Fibroblast of skin of right biceps (primary cell): ENCODE measurements around the gene ANKRD37.
"Not testable (repeated sequence)": the region's sequence is repeated elsewhere in the genome, so short reads cannot be mapped to it uniquely, and the experiment has no call there.

ENCODE experiments used
- DNase-seq: peaks from one replicate; pipeline ENCODE4 v3.0.0-alpha.2; 2013

The ANKRD37 gene

GRCh38 chr4:185396724-185397385 lies at the start of gene ANKRD37:
Gene ANKRD37 (plus strand): TSS chr4:185396841. CDS start chr4:185396924, 83 bp downstream.
- no peak for DNase-seq

- DNase-seq: peak; percentile 78
Measured at GRCh38 chr4:185346975-185347601, 49.6 kb upstream of the ANKRD37 start.

- no peak for DNase-seq
Measured at GRCh38 chr4:185351691-185352090, 45.0 kb upstream of the ANKRD37 start.

- no peak for DNase-seq
Measured at GRCh38 chr4:185352202-185352601, 44.4 kb upstream of the ANKRD37 start.

GRCh38 chr4:185352741-185353140 lies 43.9 kb upstream of the ANKRD37 start:
- DNase-seq: no peak

- DNase-seq: peak; percentile 34
Measured at GRCh38 chr4:185357211-185357610, 39.4 kb upstream of the ANKRD37 start.

- DNase-seq: no peak
Measured at GRCh38 chr4:185357733-185358440, 38.8 kb upstream of the ANKRD37 start.

- DNase-seq: peak; percentile 70
Measured at GRCh38 chr4:185358514-185358913, 38.1 kb upstream of the ANKRD37 start.

GRCh38 chr4:185358959-185359358 lies 37.7 kb upstream of the ANKRD37 start:
- DNase-seq: peak; percentile 46

- DNase-seq: peak; percentile 61
Measured at GRCh38 chr4:185359767-185360446, 36.7 kb upstream of the ANKRD37 start.

- DNase-seq: no peak
Measured at GRCh38 chr4:185361872-185362271, 34.8 kb upstream of the ANKRD37 start.

GRCh38 chr4:185362570-185362969 lies 34.1 kb upstream of the ANKRD37 start:
- not testable (repeated sequence) for DNase-seq

GRCh38 chr4:185363251-185363650 lies 33.4 kb upstream of the ANKRD37 start:
- DNase-seq: no peak

- DNase-seq: no peak
Measured at GRCh38 chr4:185364886-185365285, 31.8 kb upstream of the ANKRD37 start.

GRCh38 chr4:185369731-185370130 lies 26.9 kb upstream of the ANKRD37 start:
- peak; percentile 35 for DNase-seq

GRCh38 chr4:185370268-185370949 lies 26.2 kb upstream of the ANKRD37 start:
- DNase-seq: no peak

- no peak for DNase-seq
Measured at GRCh38 chr4:185371702-185372101, 24.9 kb upstream of the ANKRD37 start.

GRCh38 chr4:185374027-185374426 lies 22.6 kb upstream of the ANKRD37 start:
- no peak for DNase-seq

- DNase-seq: no peak
Measured at GRCh38 chr4:185374573-185374972, 22.1 kb upstream of the ANKRD37 start.

GRCh38 chr4:185378264-185378663 lies 18.4 kb upstream of the ANKRD37 start:
- no peak for DNase-seq

GRCh38 chr4:185379326-185380295 lies 17.0 kb upstream of the ANKRD37 start:
- DNase-seq: no peak

- DNase-seq: no peak
Measured at GRCh38 chr4:185380320-185380719, 16.3 kb upstream of the ANKRD37 start.
